Erythroblast (primary cell): ENCODE measurements around the gene TENM4.

Experiments
- GATA1 ChIP-seq: IDR thresholded peaks from 2 replicates; pipeline ENCODE4 v1.6.1; 2011; ENCODE audit warnings: low read depth, mild to moderate bottlenecking, control low read depth, low read length, moderate library complexity
- POLR2A ChIP-seq: IDR thresholded peaks from 2 replicates; pipeline ENCODE4 v1.6.1; 2011; ENCODE audit warnings: mild to moderate bottlenecking, low read length

- TF ChIP-seq POLR2A: no peak
- TF ChIP-seq GATA1: no peak
Measured at GRCh38 chr11:79484872-79485271, 44.0 kb upstream of the TENM4 start.
